GM10266 (cell line): ENCODE measurements around the gene PRDM16.

Experiments used
- DNase-seq: peaks from one replicate; pipeline ENCODE4 v3.0.0; 2012; ENCODE audit errors: extremely low spot score
- CTCF ChIP-seq: IDR thresholded peaks from 2 replicates; pipeline ENCODE4 v1.5.1; 2012; ENCODE audit warnings: mild to moderate bottlenecking, low read depth; ENCODE audit not compliant: control insufficient read depth, insufficient read depth; ENCODE audit errors: missing control alignments

The PRDM16 gene

GRCh38 chr1:3033790-3034090 lies 35.3 kb upstream of the PRDM16 start:
- DNase-seq: no peak

GRCh38 chr1:3034162-3034561 lies 34.8 kb upstream of the PRDM16 start:
- TF ChIP-seq CTCF: no peak
- no peak for DNase-seq

More at GRCh38 chr1:3033790-3034090, 35.3 kb upstream of the PRDM16 start:
- TF ChIP-seq CTCF: no peak

- no peak for DNase-seq
- TF ChIP-seq CTCF: no peak
These were observed 34.1 kb upstream of the PRDM16 start for GRCh38 chr1:3034728-3035562.

GRCh38 chr1:3035563-3036446 lies 33.2 kb upstream of the PRDM16 start:
- DNase-seq: no peak
- no peak for TF ChIP-seq CTCF

GRCh38 chr1:3036447-3037280 lies 32.3 kb upstream of the PRDM16 start:
- DNase-seq: no peak
- TF ChIP-seq CTCF: no peak

- TF ChIP-seq CTCF: no peak
- DNase-seq: no peak
These were observed 31.5 kb upstream of the PRDM16 start for GRCh38 chr1:3037281-3038040.
